Measurements from ENCODE around the gene MPND.

DNA sequence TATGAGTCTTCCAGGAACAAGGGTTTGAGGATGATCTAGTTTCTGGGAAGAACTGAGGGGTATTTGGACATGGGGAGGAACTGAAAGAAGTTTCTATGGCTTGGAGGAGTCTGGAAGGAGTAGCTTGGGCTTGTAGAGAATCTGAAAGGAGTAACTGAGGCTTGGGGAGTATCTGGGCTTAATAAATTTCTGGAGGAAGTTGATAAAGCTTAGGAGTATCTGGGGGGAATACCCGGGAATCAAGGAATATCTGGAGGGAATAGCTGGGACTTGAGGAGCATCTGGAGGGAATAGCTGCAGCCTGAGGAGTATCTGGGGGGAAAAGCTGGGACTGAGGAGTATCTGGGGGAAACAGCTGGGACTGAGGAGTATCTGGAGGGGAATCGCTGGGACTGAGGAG lies 22.9 kb upstream of the MPND start:
- TF ChIP-seq POLR2A (IDR thresholded peaks at IDR 0.05; ENCODE audit: low read length) (no peak), GATA1 (IDR thresholded peaks at IDR 0.05; ENCODE audit: low read depth, low read length) (no peak)
